OCI-LY7 (cell line): ENCODE data around the gene C16orf92. TPM values are rescaled to one million over a fixed set of nuclear protein-coding genes. Genes with fewer than 3 reads are reported as not detected.

Experiments used
- BruUV-seq: library from RNA; stranded (reverse); fragments of 400-500 nt; replicated peaks from 2 replicates; lab custom pipeline; 2021; lab: Mats Ljungman, UMichigan
- CTCF ChIA-PET: fragments of 300-600 bp; sonication (Branson Sonifier 250); formaldehyde crosslinking; loops from one replicate; lab custom pipeline; 2022; ENCODE audit warnings: antibody characterized with exemption; ENCODE audit not compliant: unreplicated experiment; lab: Charles Lee
- POLR2A ChIA-PET: fragments of 300-600 bp; sonication (Branson Sonifier 250); formaldehyde crosslinking; loops from one replicate; lab custom pipeline; 2022; ENCODE audit warnings: antibody characterized with exemption; lab: Charles Lee
- DNase-seq: peaks from one replicate; pipeline ENCODE4 v3.0.0-alpha.2; 2015; ENCODE audit warnings: low spot score
- H2AFZ ChIP-seq: fragments of 200-600 bp; sonication (generic), shearing (Covaris generic); 2 replicates; pipeline ENCODE4 v1.6.1; 2014; ENCODE audit warnings: mild to moderate bottlenecking, antibody characterized with exemption, low read length, moderate library complexity
- H3K27ac ChIP-seq: fragments of 200-600 bp; sonication (generic); 2 replicates; pipeline ENCODE4 v1.5.1; 2014; ENCODE audit warnings: mixed run types, low read depth, mild to moderate bottlenecking, moderate library complexity, low read length, inconsistent platforms; ENCODE audit not compliant: poor library complexity, severe bottlenecking
- H3K36me3 ChIP-seq: fragments of 200-600 bp; sonication (generic); 2 replicates; pipeline ENCODE4 v1.6.1; 2014; ENCODE audit warnings: mild to moderate bottlenecking, antibody characterized with exemption, low read length, moderate library complexity, mixed read lengths; ENCODE audit not compliant: insufficient read depth
- H3K4me1 ChIP-seq: fragments of 200-600 bp; sonication (generic); 2 replicates; pipeline ENCODE4 v1.5.1; 2014; ENCODE audit warnings: mild to moderate bottlenecking, low read length; ENCODE audit not compliant: insufficient read depth, poor library complexity, severe bottlenecking
- H3K4me2 ChIP-seq: fragments of 200-600 bp; sonication (generic); 2 replicates; pipeline ENCODE4 v1.6.1; 2014; ENCODE audit warnings: mild to moderate bottlenecking, low read length
- H3K4me3 ChIP-seq: fragments of 200-600 bp; sonication (generic); 2 replicates; pipeline ENCODE4 v1.5.1; 2014; ENCODE audit warnings: mild to moderate bottlenecking, low read depth, low read length; ENCODE audit not compliant: poor library complexity, severe bottlenecking
- H3K79me2 ChIP-seq: fragments of 200-600 bp; sonication (generic); 2 replicates; pipeline ENCODE4 v1.6.1; 2016; ENCODE audit warnings: low read depth, mild to moderate bottlenecking, low read length, moderate library complexity, mixed read lengths; ENCODE audit not compliant: insufficient read depth
- H3K9me2 ChIP-seq: fragments of 200-600 bp; sonication (generic); 2 replicates; pipeline ENCODE4 v1.6.1; 2016; ENCODE audit warnings: mild to moderate bottlenecking, low read length, mixed read lengths; ENCODE audit not compliant: insufficient read depth
- H3K9me3 ChIP-seq: fragments of 200-600 bp; sonication (generic); 2 replicates; pipeline ENCODE4 v1.6.1; 2014; ENCODE audit warnings: mild to moderate bottlenecking, mixed run types, low read length, mixed read lengths
- H4K20me1 ChIP-seq: fragments of 200-600 bp; sonication (generic); 2 replicates; pipeline ENCODE4 v1.6.1; 2014; ENCODE audit warnings: mild to moderate bottlenecking, antibody characterized with exemption, low read length, moderate library complexity, mixed read lengths; ENCODE audit not compliant: insufficient read depth
- CTCF ChIP-seq: fragments of 200-600 bp; sonication (generic); conservative IDR thresholded peaks from 2 replicates; pipeline ENCODE4 v1.5.1; 2014; ENCODE audit warnings: mild to moderate bottlenecking, antibody characterized with exemption, low read length, moderate library complexity, mixed read lengths
- EZH2phosphoT487 ChIP-seq: fragments of 200-600 bp; sonication (generic); IDR thresholded peaks from 2 replicates; pipeline ENCODE4 v1.6.1; 2018; ENCODE audit warnings: low read depth, borderline replicate concordance, mild to moderate bottlenecking, mixed run types, antibody characterized with exemption, low read length, moderate library complexity, mixed read lengths
- intact Hi-C: fragments of 100-400 bp; cut with micrococcal nuclease; formaldehyde crosslinking; loops from one replicate; pipeline ENCODE4 v1.10.0; 2022; ENCODE audit not compliant: unreplicated experiment
- total RNA-seq, 2 experiments: library from RNA; depleted of rRNA in 1 of 2; stranded (reverse); fragments of >200 nt in 1 of 2; shearing (Covaris generic) in 1 of 2; gene quantifications; 2 replicates each; pipeline ENCODE4 v1.2.3, GENCODE V29; 2014 to 2022

Gene C16orf92
- total RNA-seq, 2 experiments from 2014 or later: not detected

GRCh38 chr16:29995324-29995910 lies 27.6 kb upstream of the C16orf92 start, which contains the start of gene HIRIP3:
Gene HIRIP3, minus strand, starts transcription at chr16:29995617. Its CDS starts 12 bp downstream, at chr16:29995605.
- Histone ChIP-seq H3K4me1 (peaks cover 27% of the 10 kb centered on the region), H2AFZ (peak within 1 kb of the TSS; percentile 75), H3K79me2 (peaks cover 12% of the 10 kb centered on the region; the same call in 1 of the 2 replicates), H3K9me3 (no peaks in the 10 kb centered on the region), H3K4me2 (peak within 1 kb of the TSS; percentile 88), H3K9me2 (no peaks in the 10 kb centered on the region), H3K27ac (peak within 1 kb of the TSS; percentile 90), H4K20me1 (no peaks in the 10 kb centered on the region), H3K36me3 (peaks cover 57% of the 10 kb centered on the region), H3K4me3 (peak within 1 kb of the TSS; percentile 85)
- BruUV-seq: no TSS peak
- TF ChIP-seq CTCF (no peak), EZH2phosphoT487 (no peak)
- intact Hi-C loops: loop anchor here (5.0 to 10.0 kb wide), 2 partner anchors 188 to 379 kb away; partner anchors contain the start of genes MAZ, MYL11 and TBC1D10B
- ChIA-PET POLR2A (interaction anchor here (0.6 to 2.9 kb wide), 9 partner anchors 16 to 333 kb away, joined by 3 to 11 read pairs (median 4); partner anchors contain the start of genes KCTD13, KIF22, MAZ and SPN), CTCF (interaction anchor here (0.6 to 1.2 kb wide), 2 partner anchors 37 to 293 kb away, joined by 4 read pairs; no protein-coding TSS in a partner anchor)
- peak; percentile 92 for DNase-seq

DNA sequence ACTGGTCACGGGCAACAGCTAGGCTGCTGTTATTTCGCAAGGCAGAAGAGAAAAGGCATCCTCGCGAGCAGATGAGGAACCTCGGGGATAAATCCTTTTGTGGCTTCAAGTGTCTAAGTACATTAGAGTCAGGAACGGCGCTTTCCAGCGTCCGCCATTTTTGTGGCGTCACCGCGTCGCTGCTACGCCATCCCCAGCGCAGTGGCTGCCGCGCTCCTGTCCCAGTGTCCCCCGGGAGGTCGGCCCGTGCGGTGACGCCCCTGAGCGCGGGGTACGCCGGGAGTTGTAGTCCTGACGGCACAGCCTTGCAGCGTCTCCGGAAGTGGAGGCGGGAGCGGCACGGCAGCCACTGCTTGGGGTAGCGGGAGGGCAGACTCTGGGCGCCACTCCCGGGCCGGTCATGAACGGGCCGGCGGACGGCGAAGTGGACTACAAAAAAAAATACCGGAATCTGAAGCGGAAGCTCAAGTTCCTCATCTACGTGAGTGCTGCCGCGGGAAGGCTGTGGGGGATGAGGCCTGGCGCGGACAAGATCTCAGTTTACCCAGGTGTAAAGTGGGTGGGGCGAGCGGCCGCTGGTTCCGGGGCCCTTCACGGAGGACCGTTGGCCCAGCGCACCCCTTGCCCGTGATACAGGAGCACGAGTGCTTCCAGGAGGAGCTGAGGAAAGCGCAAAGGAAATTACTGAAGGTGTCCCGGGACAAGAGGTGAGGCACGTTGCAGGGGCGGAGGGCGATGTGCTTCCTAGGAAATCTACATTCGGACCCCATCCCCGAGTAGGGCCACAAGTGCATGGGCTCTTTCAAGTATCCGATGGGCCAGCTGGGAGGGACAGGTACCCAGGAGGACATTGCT lies 26.9 kb upstream of the C16orf92 start, which contains the start of gene INO80E:
Gene INO80E, plus strand, starts transcription at position 331 of the 855 bp plus-strand sequence. Its CDS starts 70 bp downstream, at position 401.
- Histone ChIP-seq H3K4me2 (peak within 1 kb of the TSS; percentile 88), H3K9me3 (no peaks in the 10 kb centered on the region), H3K36me3 (peaks cover 51% of the 10 kb centered on the region), H3K27ac (peak within 1 kb of the TSS; percentile 90), H2AFZ (peak within 1 kb of the TSS; percentile 75), H3K4me3 (peak within 1 kb of the TSS; percentile 85), H3K79me2 (peaks cover 12% of the 10 kb centered on the region; the same call in 1 of the 2 replicates), H4K20me1 (no peaks in the 10 kb centered on the region), H3K9me2 (no peaks in the 10 kb centered on the region), H3K4me1 (peaks cover 27% of the 10 kb centered on the region)
- POLR2A ChIA-PET: interaction anchor here (0.6 to 2.9 kb wide), 9 partner anchors 20 to 333 kb away, joined by 3 to 11 read pairs (median 4); partner anchors contain the start of genes KCTD13, KIF22, MAZ and SPN
- BruUV-seq: no TSS peak
- CTCF ChIA-PET: interaction anchor here (0.6 to 1.2 kb wide), 3 partner anchors 12 to 293 kb away, joined by 3 to 4 read pairs (median 4); no protein-coding TSS in a partner anchor
- intact Hi-C loops: loop anchor here (1.0 to 10.0 kb wide), 5 partner anchors 23 to 379 kb away; partner anchors contain the start of genes CDIPT, KCTD13, MAZ and MYL11
- no peak for TF ChIP-seq EZH2phosphoT487
- TF ChIP-seq CTCF: no peak
- peak; percentile 99 for DNase-seq
